GM13976 (cell line): ENCODE data around the gene MTMR6.

ENCODE experiments used
- DNase-seq: peaks from one replicate; pipeline ENCODE4 v3.0.0; 2012; ENCODE audit warnings: low spot score
- in situ Hi-C: fragments of 300-500 bp; cut with MboI; formaldehyde crosslinking; loops from one replicate; pipeline ENCODE4 v1.12.0; 2022; ENCODE audit warnings: low sequenced_read_pairs, mixed read lengths, inconsistent platforms; ENCODE audit not compliant: unreplicated experiment
- TF ChIP-seq, protein P1 (sequence below): IDR thresholded peaks from 2 replicates; pipeline ENCODE4 v1.5.1; 2012; ENCODE audit warnings: borderline replicate concordance, mild to moderate bottlenecking; ENCODE audit not compliant: insufficient read depth; ENCODE audit errors: extremely low read depth, missing control alignments, control extremely low read depth

MTMR6 gene

DNA sequence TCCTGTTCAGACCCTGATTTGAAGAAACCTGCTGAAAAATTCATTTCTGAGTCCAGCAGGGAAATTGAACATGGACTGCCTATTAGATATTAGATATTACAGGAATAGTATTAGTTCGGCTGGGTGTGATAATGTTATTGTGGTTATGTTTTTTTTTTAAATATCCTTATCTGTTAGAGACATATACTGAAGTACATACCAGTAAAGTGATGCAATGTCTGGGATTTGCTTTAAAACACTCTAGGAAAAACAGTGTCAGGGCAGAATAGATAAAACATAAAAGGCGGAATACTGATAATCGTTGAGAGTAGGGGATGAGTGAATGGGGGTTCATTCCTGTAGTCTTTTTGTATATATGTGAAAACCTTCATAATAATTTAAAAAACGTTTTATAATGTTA, 86.5 kb downstream of the MTMR6 start:
- no peak for DNase-seq
- in situ Hi-C loops, result no loop called here
- TF ChIP-seq, protein P1, sequence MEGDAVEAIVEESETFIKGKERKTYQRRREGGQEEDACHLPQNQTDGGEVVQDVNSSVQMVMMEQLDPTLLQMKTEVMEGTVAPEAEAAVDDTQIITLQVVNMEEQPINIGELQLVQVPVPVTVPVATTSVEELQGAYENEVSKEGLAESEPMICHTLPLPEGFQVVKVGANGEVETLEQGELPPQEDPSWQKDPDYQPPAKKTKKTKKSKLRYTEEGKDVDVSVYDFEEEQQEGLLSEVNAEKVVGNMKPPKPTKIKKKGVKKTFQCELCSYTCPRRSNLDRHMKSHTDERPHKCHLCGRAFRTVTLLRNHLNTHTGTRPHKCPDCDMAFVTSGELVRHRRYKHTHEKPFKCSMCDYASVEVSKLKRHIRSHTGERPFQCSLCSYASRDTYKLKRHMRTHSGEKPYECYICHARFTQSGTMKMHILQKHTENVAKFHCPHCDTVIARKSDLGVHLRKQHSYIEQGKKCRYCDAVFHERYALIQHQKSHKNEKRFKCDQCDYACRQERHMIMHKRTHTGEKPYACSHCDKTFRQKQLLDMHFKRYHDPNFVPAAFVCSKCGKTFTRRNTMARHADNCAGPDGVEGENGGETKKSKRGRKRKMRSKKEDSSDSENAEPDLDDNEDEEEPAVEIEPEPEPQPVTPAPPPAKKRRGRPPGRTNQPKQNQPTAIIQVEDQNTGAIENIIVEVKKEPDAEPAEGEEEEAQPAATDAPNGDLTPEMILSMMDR, result no peak

DNA sequence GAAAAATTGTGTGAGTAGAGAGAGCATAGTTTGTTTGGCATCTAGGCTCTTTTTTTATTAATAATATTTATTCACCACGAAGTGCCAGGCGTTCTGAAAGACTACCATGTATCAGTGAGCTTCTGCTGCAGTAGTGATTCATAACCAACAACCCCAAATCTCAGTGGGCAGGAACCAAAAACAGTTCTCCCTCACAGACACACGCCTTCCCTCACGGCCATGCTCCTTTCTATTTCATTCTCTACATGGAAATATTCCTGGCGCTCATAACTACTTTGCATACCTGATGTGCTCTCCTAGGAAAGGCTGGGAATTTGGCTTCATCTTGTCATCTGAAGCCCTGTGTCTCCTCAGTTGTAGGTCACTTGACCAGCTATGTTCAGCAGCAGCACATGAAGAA, 88.6 kb downstream of the MTMR6 start:
- in situ Hi-C loops, result no loop called here
- TF ChIP-seq, protein P1, result no peak
- no peak for DNase-seq

DNA sequence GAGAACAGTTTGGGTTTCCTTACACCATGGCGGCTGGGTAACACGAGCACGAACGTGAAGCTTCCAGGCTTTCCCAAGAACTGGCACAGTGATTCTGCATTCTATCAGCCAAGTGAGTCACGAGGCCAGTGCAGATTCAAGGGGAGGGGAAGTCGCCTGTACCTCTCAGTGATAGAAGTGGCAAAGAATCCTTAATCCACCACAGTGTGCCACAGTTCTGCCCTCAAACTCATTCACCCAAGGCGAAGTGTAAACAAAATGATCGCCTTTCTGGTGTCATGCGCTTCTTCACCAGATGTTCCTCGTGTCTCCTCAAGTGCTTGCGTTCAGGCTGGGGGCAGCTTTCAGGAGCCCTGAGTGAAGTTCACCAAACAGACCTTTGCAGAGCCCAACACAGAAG, 90.3 kb downstream of the MTMR6 start:
- DNase-seq, result no peak
- TF ChIP-seq, protein P1, result no peak

More for the DNA sequence above, 90.3 kb downstream of the MTMR6 start:
- in situ Hi-C loops, result no loop called here
